D721Med (cell line): ENCODE data around the gene TMEM140.
"Not testable (repeated sequence)": the region's sequence is repeated elsewhere in the genome, so short reads cannot be mapped to it uniquely, and the experiment has no call there.

Experiments used
- DNase-seq: peaks from one replicate; pipeline ENCODE4 v3.0.0; 2011; ENCODE audit warnings: low spot score; ENCODE audit not compliant: insufficient read length
- FAIRE-seq: peaks from 2 replicates; lab custom pipeline; 2011; peaks lifted over from hg19 to GRCh38; lab: Jason Lieb, UNC
- TF ChIP-seq, protein P1 (sequence below): IDR thresholded peaks from 2 replicates; pipeline ENCODE4 v1.5.1; 2012; ENCODE audit warnings: mild to moderate bottlenecking, control low read depth; ENCODE audit not compliant: insufficient read depth; ENCODE audit errors: missing control alignments

The TMEM140 gene

DNA sequence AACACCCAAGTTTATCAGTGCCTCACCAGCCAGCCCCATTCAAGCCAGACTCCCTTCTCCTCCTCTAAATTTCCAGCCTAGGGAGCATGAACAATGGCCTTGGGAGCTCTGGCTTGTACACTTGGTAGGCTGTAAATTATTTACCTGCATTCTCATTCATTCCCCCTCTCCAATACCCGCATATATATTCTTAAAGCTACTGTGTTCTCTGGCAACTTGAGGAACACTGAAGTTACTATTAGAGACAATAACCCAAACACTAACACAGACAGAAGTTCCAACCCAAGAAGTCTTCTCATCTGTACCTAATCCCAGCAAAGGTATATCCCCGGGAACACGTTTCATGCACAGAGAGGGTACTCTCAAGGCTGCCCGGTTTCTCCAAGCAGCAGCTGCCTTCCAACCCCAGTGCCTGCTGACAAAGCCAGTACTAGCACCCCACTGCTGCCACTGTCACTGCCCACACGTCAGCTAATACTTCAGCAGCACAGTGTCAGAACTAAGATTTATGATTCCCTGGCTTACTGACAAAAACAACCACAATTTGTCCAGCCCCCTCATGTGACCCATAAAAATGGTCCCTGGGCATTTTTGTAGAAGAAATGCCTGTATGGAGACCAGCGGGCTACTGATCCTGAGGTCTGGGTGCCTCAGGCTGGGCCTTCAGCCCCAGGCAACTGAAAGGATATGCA, 60.4 kb downstream of the TMEM140 start:
- FAIRE-seq = no peak

DNA sequence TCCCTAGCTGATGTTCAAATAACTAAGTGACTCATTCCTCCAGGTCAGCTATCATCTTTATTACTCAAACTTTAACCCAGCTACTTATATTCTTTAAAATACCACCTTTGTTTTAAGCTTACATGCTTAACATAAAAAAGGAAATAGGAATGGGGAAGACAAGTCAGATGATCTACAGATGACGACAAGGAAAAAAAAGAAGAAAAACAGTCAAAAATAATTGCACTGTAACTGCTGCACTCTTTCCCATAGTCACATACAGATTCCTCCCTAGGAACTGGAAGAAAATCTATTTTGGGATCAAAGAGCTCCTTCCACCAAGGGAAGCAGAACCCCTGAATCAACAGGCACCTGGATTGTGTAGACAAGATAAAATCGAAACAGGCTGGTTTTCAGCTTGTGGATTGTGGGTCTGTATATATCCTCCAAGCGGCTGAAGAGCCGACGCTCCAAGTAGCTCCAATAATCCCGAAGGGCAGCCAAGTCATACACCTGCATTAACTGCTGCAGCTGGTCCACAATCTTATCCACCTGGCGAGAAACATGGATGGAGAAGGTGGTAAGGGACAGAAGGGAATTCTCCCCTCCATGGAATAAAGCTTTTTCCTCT, 61.5 kb downstream of the TMEM140 start:
- TF ChIP-seq, protein P1, sequence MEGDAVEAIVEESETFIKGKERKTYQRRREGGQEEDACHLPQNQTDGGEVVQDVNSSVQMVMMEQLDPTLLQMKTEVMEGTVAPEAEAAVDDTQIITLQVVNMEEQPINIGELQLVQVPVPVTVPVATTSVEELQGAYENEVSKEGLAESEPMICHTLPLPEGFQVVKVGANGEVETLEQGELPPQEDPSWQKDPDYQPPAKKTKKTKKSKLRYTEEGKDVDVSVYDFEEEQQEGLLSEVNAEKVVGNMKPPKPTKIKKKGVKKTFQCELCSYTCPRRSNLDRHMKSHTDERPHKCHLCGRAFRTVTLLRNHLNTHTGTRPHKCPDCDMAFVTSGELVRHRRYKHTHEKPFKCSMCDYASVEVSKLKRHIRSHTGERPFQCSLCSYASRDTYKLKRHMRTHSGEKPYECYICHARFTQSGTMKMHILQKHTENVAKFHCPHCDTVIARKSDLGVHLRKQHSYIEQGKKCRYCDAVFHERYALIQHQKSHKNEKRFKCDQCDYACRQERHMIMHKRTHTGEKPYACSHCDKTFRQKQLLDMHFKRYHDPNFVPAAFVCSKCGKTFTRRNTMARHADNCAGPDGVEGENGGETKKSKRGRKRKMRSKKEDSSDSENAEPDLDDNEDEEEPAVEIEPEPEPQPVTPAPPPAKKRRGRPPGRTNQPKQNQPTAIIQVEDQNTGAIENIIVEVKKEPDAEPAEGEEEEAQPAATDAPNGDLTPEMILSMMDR = no peak
- DNase-seq = no peak
- FAIRE-seq = no peak

More for the DNA sequence above, 60.4 kb downstream of the TMEM140 start:
- TF ChIP-seq, protein P1 = no peak
- no peak for DNase-seq

DNA sequence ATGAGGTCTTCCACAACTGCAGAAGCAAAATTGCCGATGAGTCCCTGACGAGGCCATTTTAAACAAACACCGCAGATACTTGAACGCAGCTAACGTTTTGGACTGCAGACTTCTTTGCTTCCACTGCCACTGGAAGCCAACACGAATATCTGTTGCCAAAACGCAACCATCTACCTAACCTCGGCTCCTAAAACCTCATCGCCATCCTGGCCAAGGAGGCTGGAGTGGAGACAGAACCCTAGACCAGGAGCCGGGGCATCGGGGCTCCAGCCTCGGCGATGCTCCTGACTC, 63.0 kb downstream of the TMEM140 start:
- TF ChIP-seq, protein P1 = no peak
- FAIRE-seq (no peak), DNase-seq (no peak)

DNA sequence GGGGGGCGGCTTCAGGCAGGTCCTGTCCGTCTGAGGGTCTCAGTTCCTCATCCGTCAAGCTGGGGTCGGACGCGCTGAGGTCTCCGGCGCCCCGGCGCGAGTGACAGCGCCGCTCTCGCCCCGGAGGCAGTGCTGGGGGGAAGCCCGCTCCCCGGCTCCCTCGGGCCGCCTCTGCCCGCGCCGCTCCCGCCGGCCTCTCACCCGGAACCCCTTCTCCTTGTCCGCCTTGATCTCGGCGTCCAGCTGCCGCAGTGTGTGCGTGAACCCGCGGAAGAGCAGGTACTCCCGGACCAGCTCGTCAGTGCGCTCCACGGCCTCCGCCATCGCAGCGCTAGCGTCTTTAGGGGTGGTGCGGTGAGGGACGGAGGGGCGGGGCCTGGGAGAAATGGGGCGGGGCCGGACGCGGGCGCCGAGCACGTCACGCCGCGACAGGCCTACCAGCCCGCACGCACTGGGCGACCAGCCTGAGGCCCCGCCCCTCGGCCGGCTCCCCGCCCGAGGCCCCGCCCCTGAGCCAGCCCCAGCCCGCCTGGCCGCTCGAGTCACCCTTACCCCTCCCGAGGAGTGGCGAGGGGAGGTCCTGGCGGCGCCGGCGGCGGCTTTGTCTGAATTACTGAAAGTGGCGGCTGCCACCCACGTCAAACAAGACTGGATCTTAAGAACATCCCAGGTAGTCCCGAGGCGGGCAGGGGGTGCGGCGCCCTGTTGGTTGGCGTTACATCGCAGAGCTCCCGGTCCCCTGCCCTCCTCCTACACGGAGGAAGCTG, 63.5 kb downstream of the TMEM140 start, which contains the start of gene WDR91:
Gene WDR91, minus strand, starts transcription at position 348 of the 767 bp plus-strand sequence. Its CDS starts 24 bp downstream, at position 324.
- no peak for FAIRE-seq
- peak; percentile 96 for DNase-seq
- TF ChIP-seq, protein P1 = no peak

DNA sequence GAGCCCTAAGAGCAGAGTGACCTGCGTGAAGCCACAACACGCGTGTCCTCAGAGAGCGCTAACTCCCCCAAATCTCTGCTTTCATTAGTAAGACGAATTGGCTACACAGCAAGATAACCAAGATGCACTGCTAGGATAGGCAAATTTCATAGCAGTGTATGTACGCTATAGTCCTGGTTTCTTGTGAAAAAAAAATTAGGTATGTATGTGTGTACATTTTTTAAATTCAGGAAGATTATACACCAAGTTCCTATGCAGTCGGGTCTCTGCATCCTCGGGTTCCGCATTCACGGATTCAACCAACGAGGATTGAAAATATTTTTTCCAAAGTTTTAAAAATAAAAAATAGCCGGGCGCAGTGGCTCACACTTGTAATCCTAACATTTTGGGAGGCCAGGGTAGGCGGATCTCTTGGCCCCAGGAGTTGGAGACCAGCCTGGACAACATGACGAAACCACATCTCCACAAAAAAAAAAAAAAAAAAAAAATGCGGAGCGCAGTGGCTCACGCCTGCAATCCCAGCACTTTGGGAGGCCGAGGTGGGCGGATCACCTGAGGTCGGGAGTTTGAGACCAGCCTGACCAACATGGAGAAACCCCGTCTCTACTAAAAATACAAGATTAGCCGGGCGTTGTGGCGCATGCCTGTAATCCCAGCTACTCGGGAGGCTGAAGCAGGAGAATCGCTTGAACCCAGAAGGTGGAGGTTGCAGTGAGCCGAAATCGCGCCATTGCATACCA, 64.2 kb downstream of the TMEM140 start:
- DNase-seq = not testable (repeated sequence)

DNA sequence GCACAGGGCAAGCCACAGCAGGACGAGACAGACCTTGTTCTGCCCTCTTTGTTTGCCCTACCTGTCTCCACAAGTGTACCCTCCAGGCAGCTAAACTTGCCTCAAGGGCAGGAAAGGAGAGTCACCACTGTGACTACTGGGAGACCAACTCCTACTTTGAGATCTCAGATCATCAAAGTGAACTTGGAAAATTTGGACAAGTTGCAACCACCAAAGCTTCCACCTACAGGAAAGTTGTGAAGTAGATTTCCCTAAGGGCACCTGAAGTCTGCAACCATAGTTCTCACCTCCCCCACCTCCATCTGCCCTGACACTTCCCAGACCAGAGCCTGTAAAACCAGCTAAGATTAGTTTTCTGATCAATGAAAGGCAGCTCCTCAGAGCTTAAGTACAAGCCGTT, 66.0 kb downstream of the TMEM140 start:
- no peak for FAIRE-seq
- no peak for DNase-seq
- TF ChIP-seq, protein P1 = no peak

More for the DNA sequence above, 64.2 kb downstream of the TMEM140 start:
- FAIRE-seq = not testable (repeated sequence)

DNA sequence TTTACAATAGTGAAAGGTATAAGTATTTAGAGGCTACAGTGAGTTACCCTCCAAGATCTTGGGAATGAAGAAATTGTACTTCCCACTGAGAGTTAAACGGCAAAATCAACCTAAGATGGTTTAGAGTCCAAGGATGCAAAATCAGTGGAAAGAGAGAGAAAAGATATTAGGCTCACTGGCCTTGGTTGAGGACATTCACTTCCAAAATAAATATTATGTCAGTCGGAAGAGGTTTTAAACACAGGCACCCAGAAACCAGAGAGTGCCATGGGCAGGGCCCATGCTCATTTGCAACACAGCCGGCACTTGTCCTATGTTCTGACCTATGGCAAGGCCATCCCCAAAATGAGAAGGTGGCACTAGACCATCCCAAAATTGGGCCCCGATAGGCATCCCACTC, 67.3 kb downstream of the TMEM140 start:
- FAIRE-seq (no peak), DNase-seq (no peak)
- TF ChIP-seq, protein P1 = no peak
